HG02759 (cell line): Measurements from ENCODE around the gene DYNC2H1.

Experiments used
- ATAC-seq: cut with Tn5 transposase; IDR thresholded peaks from one replicate; pipeline ENCODE4 v1.9.1; 2021; ENCODE audit warnings: mild to moderate bottlenecking, moderate library complexity; ENCODE audit not compliant: unreplicated experiment

DYNC2H1 gene, protein sequence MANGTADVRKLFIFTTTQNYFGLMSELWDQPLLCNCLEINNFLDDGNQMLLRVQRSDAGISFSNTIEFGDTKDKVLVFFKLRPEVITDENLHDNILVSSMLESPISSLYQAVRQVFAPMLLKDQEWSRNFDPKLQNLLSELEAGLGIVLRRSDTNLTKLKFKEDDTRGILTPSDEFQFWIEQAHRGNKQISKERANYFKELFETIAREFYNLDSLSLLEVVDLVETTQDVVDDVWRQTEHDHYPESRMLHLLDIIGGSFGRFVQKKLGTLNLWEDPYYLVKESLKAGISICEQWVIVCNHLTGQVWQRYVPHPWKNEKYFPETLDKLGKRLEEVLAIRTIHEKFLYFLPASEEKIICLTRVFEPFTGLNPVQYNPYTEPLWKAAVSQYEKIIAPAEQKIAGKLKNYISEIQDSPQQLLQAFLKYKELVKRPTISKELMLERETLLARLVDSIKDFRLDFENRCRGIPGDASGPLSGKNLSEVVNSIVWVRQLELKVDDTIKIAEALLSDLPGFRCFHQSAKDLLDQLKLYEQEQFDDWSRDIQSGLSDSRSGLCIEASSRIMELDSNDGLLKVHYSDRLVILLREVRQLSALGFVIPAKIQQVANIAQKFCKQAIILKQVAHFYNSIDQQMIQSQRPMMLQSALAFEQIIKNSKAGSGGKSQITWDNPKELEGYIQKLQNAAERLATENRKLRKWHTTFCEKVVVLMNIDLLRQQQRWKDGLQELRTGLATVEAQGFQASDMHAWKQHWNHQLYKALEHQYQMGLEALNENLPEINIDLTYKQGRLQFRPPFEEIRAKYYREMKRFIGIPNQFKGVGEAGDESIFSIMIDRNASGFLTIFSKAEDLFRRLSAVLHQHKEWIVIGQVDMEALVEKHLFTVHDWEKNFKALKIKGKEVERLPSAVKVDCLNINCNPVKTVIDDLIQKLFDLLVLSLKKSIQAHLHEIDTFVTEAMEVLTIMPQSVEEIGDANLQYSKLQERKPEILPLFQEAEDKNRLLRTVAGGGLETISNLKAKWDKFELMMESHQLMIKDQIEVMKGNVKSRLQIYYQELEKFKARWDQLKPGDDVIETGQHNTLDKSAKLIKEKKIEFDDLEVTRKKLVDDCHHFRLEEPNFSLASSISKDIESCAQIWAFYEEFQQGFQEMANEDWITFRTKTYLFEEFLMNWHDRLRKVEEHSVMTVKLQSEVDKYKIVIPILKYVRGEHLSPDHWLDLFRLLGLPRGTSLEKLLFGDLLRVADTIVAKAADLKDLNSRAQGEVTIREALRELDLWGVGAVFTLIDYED (N-terminal part only)

DNA sequence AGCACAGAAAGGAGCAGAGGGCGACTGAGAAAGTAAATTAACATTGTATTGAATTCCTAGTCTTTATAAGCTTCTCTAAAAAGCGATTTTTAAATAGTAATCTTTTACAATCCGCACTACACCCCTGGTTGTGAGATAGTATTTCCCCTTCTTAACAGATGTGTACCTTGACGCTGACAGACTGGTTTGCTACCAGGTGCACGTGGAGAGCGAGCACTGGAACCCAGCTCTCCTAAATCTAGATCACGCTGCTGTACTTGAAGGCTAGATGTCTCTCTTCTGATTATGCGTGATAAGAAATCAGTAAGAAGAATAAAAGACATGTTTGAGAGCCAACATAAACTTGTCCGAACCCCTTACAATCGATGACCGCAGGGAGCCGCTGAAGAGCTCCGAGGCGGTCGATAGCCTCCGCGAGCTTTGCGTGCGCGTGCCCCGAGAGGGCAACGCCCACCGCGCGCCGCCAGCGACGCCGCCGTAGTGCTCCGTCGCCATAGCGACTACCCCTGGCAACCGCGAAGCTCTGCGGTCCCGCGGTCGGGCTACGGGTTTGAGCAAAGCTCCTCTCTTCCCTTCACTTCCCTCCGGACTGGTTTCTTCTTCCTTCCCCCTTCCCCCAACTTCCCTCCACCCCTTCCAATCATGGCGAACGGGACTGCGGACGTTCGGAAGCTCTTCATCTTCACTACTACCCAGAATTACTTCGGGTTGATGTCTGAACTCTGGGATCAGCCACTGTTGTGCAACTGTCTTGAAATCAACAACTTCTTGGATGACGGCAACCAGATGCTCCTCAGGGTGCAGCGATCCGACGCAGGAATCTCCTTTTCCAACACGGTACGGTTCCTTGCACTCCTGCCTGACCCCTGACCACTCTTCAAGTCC is at the start of gene DYNC2H1:
TSS of gene DYNC2H1 (plus strand) at position 494 of the 885 bp plus-strand sequence. CDS start at position 643, 149 bp downstream.
- peak; percentile 100 for ATAC-seq

DNA sequence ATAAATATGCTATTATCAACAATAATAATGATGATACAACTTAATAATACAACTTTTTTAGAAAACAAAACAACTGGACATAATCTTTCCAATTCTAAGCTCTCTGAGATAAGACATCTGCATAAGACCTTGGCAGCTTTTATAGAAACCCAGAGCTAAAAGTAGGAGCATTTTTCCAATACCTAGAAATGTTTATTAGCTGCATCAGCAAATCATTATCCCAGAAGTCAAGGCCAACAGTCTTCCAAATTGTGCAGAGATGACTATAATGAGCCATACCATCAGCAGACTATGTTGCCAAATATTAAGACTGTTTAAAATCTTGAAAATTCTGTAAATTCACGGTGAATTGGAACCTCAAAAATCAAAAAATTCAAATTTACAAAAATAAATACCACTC is 47.6 kb upstream of the DYNC2H1 start:
- no peak for ATAC-seq

DNA sequence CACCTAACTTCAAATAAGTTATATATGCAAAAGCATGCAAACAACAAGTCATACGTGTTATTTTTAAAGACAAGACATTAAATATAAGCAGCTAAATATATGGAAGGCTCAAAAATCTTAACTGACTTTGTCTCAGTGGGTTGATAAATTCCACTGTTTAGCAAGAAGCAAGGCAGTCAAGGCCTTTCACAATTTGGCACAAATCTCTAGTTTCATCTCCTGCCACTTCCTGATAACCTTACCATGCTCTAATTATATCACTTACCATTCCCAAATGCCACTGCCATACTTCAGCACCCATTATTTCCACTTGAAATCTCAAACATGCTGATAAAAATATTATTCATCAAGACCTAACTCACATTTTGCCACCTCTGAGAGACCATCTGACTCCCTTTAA is 42.1 kb upstream of the DYNC2H1 start:
- no peak for ATAC-seq

DNA sequence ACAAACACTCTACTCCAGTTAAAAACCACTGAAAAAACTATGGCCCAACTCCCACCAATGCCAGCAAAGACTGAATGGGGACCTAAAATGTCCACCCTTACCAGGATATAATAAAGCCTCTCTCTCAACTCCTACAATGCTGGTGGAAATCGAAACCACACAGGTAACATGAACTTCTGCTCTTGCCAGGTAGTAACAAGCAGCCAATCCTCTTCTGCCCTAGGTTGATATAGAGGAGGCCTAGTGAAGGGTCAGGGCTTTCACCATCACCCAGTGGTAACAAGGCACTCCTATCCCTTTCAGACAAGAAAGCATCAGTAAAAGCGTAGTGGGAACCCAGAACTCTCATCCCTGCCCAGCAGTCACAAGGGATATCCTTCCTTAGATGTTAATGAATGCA is 39.9 kb upstream of the DYNC2H1 start:
- ATAC-seq: no peak

DNA sequence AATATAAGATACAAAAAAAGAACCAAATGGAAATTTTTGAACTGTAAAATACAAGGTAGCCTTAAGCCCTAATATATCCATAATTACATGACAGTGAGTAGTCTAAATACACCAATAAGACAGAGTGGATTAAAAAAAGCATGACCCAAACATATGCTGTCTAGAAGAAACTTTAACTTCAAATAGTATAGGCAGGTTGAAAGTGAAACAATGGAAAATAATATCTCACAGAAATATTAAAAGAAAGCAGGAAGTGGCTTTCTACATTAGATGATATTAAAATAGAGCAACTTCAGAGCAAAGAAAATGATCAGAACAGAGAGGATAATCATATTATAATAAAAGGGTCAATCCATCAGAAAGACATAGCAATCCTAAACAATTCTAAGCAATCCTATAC is 39.1 kb upstream of the DYNC2H1 start:
- no peak for ATAC-seq

DNA sequence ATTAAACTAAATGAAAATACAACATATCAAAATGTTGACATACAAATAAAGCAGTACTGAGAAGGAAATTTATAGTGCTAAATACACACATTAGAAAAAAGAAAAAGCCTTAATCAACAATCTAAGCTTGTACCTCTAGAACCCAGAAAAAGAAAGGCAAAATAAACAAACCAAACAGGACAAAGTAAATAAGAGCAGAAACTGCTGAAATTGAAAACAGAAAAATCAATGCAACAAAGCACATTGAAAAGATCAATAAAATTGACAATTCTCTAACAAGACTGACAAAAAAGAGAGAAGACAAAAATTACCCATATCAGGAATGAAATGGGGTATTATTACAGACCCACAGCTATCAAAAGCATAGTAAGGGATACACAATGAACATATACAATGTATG is 38.2 kb upstream of the DYNC2H1 start:
- no peak for ATAC-seq

DNA sequence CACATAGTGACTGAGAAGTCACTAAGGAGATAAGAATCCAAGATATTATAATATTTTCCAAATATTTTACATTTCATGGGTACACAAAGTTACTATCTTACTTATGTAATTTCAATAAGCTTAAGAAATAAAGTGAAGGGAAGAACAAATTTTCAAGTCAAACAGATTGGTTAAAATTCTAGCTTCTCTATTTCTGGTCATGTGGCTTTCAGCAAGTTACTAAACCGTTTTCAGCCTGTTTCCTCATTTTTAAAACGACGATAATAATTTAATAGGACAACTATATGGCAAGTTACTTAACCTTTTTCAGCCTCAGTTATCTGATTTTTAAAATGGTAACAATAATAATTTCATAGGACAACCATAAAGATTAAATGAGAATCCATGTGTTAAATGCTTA is 32.9 kb upstream of the DYNC2H1 start:
- ATAC-seq: no peak

DNA sequence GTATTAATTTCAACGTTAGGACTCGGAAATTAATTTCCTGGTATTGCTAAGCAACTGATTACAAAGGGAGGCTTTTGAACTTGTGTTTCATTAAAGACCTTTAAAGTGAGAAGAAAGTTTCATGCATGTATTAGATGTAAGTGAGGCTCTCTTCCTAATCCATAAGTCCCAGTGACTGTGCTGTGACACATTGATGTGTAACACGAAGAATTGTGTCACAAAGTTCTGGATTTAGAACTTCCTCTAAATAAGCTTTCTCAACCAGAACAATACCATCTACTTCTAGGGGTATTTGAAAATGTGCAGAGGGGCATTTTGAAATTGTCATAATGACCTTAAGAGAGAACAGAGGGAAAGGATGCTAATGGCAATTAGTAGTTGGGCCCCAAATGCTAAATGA is 31.7 kb upstream of the DYNC2H1 start:
- ATAC-seq: no peak

DNA sequence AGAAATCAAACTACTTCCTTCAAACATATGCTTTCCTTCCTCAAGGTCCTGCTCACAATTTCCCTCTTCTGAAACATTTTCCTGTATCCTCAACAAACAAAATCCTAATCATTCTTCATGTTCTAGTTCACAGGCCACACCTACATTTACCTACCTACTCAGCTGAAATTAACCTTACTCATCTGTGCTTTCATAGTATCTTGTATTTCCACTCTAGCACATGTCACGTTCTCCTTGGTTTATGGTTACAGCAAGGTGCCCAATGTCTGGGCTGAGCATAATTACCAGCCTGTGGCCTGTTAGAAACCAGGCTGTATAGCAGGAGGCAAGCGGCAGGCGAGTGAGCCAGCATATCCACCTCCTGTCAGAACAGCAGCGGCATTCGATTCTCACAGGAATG is 30.5 kb upstream of the DYNC2H1 start:
- ATAC-seq: no peak

DNA sequence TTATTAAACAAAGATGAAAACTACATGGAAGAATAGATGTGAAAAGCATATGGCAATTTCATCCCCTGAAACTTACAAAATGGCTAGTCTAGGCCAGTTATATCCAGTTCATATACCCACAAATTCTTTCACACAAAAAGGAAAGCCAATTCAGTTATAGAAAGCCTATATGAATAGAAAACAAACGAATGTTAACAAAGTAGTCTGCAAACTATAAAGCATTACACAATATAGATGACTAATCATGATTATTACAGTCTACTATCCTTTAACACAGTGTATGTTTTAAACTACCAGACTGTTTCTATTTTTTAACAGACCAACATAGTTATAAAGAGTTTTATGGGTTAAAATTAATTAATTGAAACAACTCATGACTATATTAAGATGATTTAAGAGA is 29.4 kb upstream of the DYNC2H1 start:
- ATAC-seq: no peak

DNA sequence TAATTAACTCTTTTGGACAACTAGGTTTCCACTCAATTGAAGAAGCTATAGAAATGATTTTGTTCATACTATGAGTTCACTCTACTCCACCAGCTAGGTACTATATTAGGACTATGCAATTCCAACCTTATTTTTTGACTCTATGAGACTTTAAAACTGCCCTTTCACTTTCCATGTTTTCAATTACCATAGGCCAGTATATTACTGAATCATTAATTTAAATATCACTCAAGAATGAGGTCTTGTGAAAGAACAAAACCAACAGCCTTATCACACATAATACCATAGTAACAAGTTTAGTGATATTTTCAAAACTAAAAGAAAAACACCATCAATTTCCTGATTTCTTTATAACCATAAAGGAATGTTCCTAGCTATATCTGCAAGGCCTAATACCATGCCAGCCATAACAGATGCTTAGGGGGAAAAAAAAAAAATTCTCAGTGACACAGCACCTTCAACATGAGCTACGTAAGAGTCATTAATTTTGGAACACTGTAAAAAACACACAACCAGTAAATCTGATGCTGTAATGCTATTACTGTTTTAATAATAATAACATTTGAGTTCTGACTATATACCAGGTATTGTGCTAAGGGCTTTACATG is 23.4 kb upstream of the DYNC2H1 start:
- ATAC-seq: no peak

DNA sequence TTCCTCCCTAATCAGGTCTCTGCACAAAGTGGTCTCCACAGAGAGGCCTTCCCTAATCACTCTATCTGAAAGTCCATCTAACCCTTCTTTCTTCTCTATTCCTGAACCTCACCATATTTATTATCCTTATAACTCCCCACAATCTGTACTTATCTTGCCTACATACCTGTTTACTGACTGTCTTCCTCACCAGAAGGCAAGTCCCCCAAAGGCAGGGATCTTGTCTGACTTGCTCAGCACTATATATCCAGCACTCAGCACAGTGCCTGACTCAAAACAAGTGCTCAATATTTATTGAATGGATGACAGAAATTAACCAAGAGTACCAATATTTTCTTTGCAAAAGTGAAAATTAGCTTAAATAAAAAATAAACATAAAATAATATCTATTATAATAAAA is 22.8 kb upstream of the DYNC2H1 start:
- ATAC-seq: no peak

DNA sequence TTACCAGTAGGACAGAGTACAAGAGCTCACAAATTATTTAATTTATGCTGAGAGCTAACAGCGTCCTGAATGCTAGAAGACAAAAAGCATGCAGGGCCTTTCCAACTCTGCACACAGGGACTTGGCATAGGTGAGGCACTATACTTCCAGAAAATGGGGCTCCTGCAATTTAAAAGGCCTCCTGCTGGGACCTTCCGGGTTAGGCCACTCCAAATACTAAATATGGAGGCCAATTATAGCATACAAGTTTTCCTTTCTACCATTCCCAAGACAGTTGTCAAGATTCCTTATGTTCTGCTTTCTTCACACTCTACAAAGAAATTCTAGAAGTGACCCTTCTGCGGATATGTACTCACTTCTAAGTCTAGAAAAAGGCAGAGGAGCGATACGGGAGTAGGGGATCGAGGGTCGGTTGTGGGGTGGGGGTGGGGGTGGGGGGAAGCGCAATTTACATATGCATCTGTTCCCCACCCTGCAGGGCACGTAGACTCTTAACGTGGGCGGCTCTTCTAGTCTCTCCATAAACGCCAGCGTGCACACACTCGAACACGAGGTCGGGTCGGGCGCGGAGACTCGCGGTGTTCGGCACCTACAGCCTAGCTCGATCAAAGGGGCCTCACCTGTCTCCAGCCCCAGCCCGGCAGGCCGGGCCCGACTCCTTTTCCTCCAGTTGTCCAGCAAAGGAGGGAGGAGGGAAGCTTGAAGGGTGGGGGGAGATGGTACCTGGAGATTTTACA is 18.0 kb upstream of the DYNC2H1 start:
- ATAC-seq: peak; percentile 46

DNA sequence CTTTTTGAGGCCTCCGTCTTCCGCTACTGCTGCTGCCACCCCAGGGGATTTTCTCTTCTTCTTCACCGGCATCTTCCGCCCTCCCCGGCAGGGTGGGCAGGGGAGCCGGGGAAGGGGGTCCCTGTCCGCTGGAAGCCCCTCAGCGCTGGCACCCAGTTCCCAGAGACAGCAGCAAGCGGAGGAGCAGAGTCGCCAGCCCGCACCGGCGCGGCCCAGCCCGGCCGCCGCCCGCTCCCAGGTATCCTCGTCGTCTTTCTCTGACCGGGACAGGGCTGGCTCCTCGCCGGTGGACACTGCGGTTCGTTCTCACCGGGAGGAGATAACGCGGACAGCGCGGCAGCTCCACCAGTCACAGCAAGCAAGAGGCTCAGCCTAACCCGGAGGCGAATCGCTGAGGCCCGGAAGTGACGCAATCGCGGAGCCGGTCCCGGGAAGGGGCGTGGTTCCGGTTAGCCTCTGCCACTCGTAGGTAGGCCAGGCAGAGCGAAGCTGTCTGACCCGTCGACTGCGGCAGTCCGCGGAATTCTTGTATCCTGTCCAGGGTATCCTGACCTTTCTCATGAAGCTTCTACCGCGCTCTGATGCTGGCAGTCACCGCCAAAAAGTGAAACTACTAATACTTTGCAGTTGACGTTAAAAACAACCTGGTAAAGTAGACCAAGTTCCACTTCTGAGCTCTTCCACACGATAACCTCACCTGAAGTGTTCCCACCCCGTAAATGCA is 17.3 kb upstream of the DYNC2H1 start, which contains the start of gene DCUN1D5:
TSS of gene DCUN1D5 (minus strand) at position 360 of the 724 bp plus-strand sequence. CDS start at position 72, 288 bp downstream.
- ATAC-seq: peak; percentile 100

DNA sequence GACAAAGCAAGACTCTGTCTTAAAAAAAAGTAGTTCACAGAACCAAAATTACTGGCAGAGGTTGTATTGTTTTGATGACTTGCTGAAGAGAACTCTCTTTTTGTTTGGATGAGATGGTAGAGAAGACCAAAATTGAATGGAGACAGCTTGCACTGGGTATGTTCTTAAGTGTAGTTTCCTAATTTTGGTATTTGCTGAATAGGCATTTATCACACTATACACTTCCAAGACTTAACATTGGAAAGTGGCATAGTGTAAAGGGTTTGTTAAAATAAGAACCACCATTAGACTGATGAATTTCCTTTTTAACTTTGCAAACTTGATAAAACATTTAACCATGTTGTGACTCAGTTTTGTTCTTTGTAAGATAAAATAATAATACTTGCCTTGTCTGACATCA is 11.9 kb upstream of the DYNC2H1 start:
- no peak for ATAC-seq

DNA sequence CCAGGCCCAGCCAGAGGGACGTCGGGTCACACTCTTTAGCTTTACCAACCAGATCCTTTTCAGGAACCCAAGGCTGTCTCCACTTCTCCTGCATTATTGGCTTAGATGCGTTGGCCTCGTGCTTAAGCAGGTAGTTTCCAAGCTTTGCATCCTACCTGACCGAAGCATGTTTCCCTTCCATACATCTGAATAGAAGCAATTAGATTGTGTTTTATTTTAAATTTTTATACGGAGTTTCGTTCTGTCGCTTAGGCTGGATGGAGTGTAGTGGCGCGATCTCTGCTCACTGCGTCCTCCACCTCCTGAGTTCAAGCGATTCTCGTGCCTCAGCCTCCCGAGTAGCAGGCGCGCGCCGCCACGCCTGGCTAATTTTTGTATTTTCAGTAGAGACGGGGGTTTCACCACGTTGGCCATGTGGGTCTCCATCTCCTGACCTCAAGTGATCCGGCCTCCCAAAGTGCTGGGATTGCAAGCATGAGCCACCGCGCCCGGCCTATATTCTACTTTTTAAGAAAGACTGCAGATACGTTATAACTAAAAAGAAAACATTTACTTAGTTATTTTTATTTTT is 677 bp downstream of the DYNC2H1 start:
- ATAC-seq: no peak

DNA sequence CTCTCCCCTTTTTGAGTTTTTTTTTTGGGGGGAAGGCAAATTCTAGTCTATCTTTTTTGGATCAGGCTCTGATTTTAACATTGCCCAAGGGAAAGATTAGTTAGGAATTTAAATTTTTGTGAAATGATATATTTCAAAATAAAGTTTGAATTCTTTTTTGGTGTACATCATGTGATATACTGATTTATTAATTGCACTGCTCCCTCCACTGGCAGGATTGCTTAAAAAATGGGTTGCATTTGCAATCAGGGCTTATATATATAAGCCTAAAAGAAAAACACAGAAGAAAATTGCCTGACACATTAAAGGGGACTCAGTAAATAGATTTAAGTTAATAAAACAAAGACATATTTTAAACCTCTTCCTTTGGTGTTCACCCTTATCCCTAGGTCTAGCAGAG is 1.2 kb downstream of the DYNC2H1 start:
- ATAC-seq: no peak

DNA sequence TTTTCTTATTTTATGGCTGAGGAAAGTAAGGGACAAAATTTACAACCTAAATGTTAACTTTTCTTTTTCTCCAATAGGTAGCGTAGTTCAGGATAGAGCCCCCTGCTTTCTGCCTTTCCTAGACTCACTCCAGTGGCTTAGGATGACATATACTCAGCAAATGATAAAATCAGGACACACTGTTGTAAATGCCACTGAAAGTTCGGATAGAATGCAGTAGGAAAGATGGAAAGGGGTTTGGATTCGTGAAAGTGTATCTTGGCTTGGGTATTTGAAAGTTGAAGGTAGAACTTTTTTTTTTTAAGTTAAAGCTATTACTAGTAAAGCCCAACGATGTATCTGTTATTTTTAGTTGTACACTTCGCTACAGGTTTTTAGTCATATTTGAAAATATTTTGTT is 2.2 kb downstream of the DYNC2H1 start:
- ATAC-seq: no peak
